Activated naive CD8-positive, alpha-beta T cell (primary cell): ENCODE measurements around the gene PALLD.
"Not testable (repeated sequence)": the region's sequence is repeated elsewhere in the genome, so short reads cannot be mapped to it uniquely, and the experiment has no call there.

Experiments
- H3K27ac Mint-ChIP-seq: one replicate; pipeline ENCODE4 v1.8.0; 2021; ENCODE audit warnings: mixed read lengths
- H3K27me3 Mint-ChIP-seq: one replicate; pipeline ENCODE4 v1.8.0; 2021; ENCODE audit warnings: mixed read lengths
- H3K36me3 Mint-ChIP-seq: one replicate; pipeline ENCODE4 v1.8.0; 2021; ENCODE audit warnings: mixed read lengths
- H3K4me1 Mint-ChIP-seq: one replicate; pipeline ENCODE4 v1.8.0; 2021; ENCODE audit warnings: low read depth, mixed read lengths
- H3K4me3 Mint-ChIP-seq: one replicate; pipeline ENCODE4 v1.8.0; 2021; ENCODE audit warnings: mild to moderate bottlenecking, mixed read lengths
- H3K9me3 Mint-ChIP-seq: one replicate; pipeline ENCODE4 v1.8.0; 2021; ENCODE audit warnings: low read depth, mixed read lengths

The PALLD gene

DNA sequence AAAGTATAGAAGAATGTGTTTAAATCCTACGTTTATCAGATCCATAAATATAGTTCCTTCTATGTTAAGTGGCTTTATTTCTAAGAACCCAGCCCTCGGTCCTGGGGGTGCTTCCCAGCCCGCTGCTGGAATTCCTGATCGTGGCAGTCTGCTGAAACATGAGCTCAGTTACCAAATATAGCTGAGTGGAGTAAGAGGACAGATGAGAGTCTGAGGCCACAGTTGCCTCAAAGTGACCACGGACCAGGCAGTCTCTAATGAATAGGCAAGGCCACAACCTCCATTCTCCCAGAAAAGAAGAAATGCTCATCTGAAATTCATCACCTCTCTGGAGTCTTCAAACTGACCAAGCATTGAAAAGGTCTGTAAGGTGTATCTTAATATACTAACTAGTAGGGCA, at the start of gene PALLD:
Gene PALLD, plus strand, starts transcription at position 219 of the 400 bp plus-strand sequence.
- no peaks in the 10 kb centered on the region for H3K36me3 Mint-ChIP-seq
- H3K27me3 Mint-ChIP-seq = peaks cover 3% of the 10 kb centered on the region
- no peak within 1 kb of the TSS for H3K4me3 Mint-ChIP-seq
- H3K4me1 Mint-ChIP-seq = no peaks in the 10 kb centered on the region
- no peaks in the 10 kb centered on the region for H3K9me3 Mint-ChIP-seq
- no peak within 1 kb of the TSS for H3K27ac Mint-ChIP-seq

DNA sequence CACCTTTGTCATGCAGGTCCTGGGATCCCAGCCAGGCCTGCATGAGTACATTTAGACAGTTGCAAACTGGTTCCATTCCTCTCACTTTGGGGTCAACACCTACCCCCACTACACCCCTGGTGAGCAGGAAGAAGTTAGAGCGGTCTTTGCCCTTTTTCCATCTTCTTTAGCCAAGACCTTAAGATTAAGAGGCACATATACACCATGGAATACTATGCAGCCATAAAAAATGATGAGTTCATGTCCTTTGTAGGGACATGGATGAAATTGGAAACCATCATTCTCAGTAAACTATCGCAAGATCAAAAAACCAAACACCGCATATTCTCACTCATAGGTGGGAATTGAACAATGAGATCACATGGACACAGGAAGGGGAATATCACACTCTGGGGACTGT, 47.8 kb upstream of the PALLD start:
- H3K4me3 Mint-ChIP-seq, H3K9me3 Mint-ChIP-seq, H3K27me3 Mint-ChIP-seq, H3K27ac Mint-ChIP-seq: not testable (repeated sequence)
- peaks cover 28% of the 10 kb centered on the region for H3K36me3 Mint-ChIP-seq
- H3K4me1 Mint-ChIP-seq = peaks cover 31% of the 10 kb centered on the region

DNA sequence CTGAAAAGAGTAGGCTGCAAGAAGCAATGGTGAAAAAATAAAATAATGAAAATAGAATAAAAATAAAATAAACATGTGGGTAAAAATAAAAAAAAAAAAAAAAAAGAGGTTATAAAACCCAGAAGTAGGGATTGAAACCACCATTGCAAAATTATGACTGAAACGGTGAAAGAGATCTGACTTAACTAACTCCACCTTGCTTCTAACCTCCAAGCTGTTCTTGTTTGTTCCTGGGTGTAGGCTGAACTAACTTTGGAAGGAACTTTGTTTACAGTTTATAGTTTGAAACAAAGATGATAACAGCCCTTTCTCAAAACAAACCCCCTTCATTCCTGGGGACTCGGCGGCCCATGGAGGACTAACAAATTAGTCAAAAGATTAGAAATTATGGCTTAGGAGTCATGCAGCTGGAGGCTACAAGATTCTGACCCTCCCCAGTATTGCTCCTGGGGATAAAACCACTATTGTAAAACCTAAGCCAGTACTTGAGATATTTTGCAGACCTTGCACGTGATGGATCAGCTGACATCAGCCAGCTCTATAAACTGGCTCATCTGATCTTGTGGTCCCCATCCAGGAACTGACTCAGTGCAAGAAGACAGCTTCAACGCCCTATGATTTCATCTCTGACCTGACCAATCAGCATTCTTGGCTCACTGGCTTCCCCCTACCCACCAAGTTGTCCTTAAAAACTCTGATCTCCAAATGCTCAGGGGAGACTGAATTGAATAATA, 47.0 kb upstream of the PALLD start:
- Mint-ChIP-seq H3K9me3 (no peaks in the 10 kb centered on the region), H3K4me3 (no peak overlapping the region), H3K27me3 (no peaks in the 10 kb centered on the region), H3K36me3 (peaks cover 28% of the 10 kb centered on the region), H3K4me1 (peaks cover 31% of the 10 kb centered on the region), H3K27ac (no peak overlapping the region)

DNA sequence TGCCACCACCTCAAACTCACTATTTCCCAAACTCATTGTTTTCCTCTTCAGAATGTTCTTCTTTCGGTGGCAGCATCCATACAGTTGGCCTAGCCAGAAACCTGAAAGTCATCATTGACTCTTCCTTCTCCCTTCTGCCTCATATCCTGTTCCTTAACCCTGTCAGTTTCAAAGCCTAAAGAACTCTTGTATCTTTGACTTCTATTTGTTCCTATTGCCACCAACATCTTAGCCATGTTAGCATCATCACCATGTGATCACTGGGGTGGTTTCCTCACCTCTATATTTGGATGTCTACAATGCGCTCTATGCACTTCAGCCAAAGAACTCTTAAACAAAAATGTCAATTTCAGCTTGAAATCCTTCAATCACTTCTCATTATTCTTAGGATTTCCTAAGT, 45.5 kb upstream of the PALLD start:
- H3K9me3 Mint-ChIP-seq = no peaks in the 10 kb centered on the region
- peak overlapping the region; percentile 66 for H3K27ac Mint-ChIP-seq
- H3K4me3 Mint-ChIP-seq = peak overlapping the region; percentile 38
- peaks cover 31% of the 10 kb centered on the region for H3K4me1 Mint-ChIP-seq
- H3K36me3 Mint-ChIP-seq = peaks cover 33% of the 10 kb centered on the region
- no peaks in the 10 kb centered on the region for H3K27me3 Mint-ChIP-seq

DNA sequence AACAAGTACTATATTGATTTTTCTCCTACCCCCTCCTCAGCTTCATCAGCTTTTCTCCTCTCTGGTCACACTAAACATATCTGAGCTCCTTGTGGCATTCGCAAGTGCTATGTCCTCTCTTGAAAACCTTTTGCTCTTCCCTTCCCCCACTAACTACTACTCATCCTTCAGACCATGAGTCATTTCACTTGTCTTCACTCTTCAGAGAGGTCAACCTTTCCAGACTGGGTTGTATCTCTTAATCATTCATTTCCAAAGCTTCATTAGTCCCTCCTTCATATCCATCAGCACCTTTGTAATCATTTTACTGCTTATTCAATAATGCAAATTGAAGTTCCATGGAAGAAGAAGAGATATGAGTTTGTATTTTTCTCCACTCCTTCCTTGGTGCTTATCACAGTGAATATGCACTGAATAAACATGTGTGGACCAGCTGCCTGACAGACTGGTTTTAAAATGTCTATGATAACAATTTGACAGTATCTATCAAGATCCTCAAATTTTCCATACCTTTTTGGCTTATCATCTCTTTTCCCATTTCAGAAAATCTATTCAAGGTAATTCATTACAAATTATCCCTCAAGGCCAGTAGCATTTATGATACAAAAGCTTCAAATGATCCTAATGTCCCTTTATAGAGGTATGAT, 45.0 kb upstream of the PALLD start:
- Mint-ChIP-seq H3K4me3 (peak overlapping the region; percentile 38), H3K36me3 (peaks cover 35% of the 10 kb centered on the region), H3K27ac (peak overlapping the region; percentile 66), H3K9me3 (no peaks in the 10 kb centered on the region), H3K4me1 (peaks cover 31% of the 10 kb centered on the region), H3K27me3 (no peaks in the 10 kb centered on the region)

DNA sequence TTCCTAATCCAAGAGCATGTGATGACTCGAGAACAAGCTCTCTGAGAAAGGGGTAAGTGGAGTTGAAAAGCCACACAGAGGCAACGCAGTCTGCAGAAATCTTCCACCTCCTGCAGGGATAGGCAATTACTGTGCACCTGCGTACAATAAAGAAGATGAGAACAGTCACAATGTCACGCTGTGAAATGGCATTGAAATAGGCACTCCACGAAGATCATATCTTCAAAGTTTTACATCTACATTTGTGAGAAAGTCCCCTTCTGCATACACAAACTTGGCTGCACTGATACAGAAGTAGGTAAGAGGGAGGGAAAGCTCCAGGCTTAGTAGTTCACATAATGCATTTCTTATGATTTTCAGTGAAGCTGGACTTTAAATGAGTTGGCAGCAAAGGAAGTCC, 43.7 kb upstream of the PALLD start:
- Mint-ChIP-seq H3K9me3 (no peaks in the 10 kb centered on the region), H3K36me3 (peaks cover 35% of the 10 kb centered on the region), H3K4me1 (peaks cover 31% of the 10 kb centered on the region), H3K4me3 (no peak overlapping the region), H3K27ac (no peak overlapping the region), H3K27me3 (no peaks in the 10 kb centered on the region)

DNA sequence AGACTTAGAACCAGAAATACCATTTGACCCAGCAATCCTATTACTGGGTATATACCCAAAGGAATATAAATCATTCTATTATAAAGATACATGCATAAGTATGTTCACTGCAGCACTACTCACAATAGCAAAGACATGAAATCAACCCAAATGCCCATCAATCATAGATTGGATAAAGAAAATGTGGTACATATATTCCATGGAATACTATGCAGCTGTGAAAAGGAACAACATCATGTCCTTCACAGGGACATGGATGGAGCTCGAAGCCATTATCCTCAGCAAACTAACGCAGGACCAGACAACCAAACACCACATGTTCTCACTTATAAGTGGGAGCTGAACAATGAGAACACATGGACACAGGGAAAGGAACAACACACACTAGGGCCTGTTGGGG, 38.6 kb upstream of the PALLD start:
- H3K4me3 Mint-ChIP-seq, H3K27ac Mint-ChIP-seq, H3K27me3 Mint-ChIP-seq, H3K9me3 Mint-ChIP-seq, H3K4me1 Mint-ChIP-seq: not testable (repeated sequence)
- peaks cover 24% of the 10 kb centered on the region for H3K36me3 Mint-ChIP-seq

DNA sequence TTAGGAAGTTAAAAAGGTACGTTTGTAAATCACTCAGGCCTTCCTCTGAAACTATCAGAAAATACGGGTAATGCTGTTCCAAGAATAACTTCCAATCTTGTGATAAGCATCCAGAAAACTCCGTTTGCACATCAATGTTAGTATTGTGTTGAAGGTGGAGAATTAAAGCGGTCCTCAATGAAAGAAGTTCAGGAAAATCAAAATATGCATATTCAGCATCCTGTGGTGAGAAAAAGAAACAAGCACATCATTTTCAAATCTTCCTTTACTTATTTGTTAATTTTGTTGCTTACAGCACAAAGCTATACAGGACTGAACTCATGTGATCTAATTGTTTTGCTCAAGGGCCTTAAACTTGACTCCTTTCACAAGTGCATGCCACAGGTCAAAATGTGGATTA, 35.0 kb upstream of the PALLD start:
- H3K27ac Mint-ChIP-seq = no peak overlapping the region
- H3K36me3 Mint-ChIP-seq = peaks cover 27% of the 10 kb centered on the region
- no peak overlapping the region for H3K4me3 Mint-ChIP-seq
- H3K4me1 Mint-ChIP-seq = no peaks in the 10 kb centered on the region
- H3K27me3 Mint-ChIP-seq = no peaks in the 10 kb centered on the region
- H3K9me3 Mint-ChIP-seq = no peaks in the 10 kb centered on the region

DNA sequence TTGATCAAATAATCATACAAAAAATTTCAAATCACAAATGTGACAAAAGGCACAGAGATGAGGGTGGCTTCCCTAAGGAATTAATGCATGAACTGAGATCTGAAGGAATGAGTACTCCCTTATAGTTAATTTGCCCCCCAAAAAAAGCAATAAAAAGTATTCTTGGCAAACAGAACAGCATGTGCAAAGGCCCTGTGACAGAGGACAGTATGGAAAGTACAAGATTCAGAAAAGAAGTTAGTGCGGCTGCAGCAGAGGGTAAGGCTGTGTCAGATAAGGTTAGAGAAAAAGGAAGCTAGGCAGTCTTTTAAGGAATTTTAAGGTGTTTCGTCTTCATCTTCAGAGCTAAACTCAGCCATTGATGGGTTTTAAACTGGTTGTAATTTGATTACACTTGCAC, 23.9 kb upstream of the PALLD start:
- no peaks in the 10 kb centered on the region for H3K27me3 Mint-ChIP-seq
- H3K9me3 Mint-ChIP-seq = no peaks in the 10 kb centered on the region
- H3K36me3 Mint-ChIP-seq = peaks cover 34% of the 10 kb centered on the region
- no peak overlapping the region for H3K4me3 Mint-ChIP-seq
- no peak overlapping the region for H3K27ac Mint-ChIP-seq
- peaks cover 36% of the 10 kb centered on the region for H3K4me1 Mint-ChIP-seq

DNA sequence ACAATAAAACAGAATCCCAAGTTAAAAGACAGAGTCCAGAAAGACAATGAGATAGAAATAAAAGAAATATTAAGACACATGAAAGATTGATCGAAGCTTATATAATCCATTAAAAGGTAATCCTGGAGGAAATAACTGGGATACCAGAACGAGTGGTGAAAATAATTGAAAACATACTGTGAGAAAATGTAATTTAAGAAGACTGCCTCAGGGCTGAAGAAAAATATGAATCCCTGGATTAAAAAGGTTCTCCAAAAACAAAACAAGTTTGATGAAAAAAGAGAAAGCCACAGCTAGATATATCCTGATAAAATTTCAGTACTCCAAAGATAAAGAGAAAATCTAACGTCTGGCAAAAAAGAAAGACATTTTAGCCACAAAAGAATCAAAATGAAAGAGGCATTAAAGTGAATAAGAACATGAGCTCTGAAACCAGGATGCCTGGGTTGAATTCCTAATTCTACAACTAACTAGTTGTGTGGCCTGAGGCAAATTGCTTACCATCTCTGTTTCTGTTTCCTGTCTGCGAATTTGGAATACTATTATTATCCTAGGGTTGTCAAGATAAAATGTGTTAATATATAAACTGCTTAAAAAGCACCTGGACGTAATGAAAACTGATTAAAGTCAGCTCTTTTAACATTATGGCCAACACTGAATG, 22.1 kb upstream of the PALLD start:
- H3K27ac Mint-ChIP-seq = peak overlapping the region; percentile 50
- peaks cover 29% of the 10 kb centered on the region for H3K36me3 Mint-ChIP-seq
- peaks cover 50% of the 10 kb centered on the region for H3K4me1 Mint-ChIP-seq
- H3K9me3 Mint-ChIP-seq = no peaks in the 10 kb centered on the region
- no peak overlapping the region for H3K4me3 Mint-ChIP-seq
- H3K27me3 Mint-ChIP-seq = no peaks in the 10 kb centered on the region

DNA sequence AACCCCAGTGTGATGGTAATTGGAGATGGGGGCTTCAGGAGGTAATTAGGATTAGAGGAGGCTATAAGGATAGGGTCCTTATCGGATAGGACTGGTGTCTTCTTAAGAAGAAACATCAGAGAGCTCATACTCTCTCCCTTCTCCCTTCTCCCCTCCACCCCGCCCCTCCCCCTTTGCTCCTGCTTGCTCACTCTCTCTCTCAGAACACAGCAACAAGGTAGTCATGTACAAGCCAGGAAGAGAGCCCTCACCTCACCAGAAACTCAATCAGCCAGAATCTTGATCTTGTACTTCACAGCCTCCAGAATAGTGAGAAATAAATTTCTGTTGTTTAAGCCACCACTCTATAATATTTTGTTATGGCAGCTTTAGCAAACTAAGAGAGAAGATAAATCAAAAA, 21.1 kb upstream of the PALLD start:
- peaks cover 22% of the 10 kb centered on the region for H3K36me3 Mint-ChIP-seq
- H3K27ac Mint-ChIP-seq = peak overlapping the region; percentile 34
- H3K4me1 Mint-ChIP-seq = peaks cover 57% of the 10 kb centered on the region
- no peak overlapping the region for H3K4me3 Mint-ChIP-seq
- H3K27me3 Mint-ChIP-seq = no peaks in the 10 kb centered on the region
- H3K9me3 Mint-ChIP-seq = no peaks in the 10 kb centered on the region

DNA sequence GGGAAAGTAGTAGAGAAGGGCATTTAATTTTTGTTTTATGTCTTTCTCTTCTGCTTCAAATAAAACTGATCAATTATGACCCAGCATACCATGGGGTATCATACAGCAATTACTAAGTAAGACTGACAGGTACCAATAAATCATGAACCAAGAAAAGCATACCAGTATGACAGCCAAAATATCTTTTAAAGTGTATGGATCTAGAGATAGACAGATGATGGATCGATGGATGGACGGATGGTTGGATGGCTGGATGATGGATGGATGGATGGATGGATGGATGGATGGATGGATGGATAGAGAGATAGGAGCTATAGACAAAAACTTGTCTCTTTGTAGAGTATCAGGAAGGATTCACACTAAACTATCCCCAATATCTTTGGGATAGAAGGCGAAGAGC, 18.0 kb upstream of the PALLD start:
- no peaks in the 10 kb centered on the region for H3K27me3 Mint-ChIP-seq
- peaks cover 82% of the 10 kb centered on the region for H3K4me1 Mint-ChIP-seq

DNA sequence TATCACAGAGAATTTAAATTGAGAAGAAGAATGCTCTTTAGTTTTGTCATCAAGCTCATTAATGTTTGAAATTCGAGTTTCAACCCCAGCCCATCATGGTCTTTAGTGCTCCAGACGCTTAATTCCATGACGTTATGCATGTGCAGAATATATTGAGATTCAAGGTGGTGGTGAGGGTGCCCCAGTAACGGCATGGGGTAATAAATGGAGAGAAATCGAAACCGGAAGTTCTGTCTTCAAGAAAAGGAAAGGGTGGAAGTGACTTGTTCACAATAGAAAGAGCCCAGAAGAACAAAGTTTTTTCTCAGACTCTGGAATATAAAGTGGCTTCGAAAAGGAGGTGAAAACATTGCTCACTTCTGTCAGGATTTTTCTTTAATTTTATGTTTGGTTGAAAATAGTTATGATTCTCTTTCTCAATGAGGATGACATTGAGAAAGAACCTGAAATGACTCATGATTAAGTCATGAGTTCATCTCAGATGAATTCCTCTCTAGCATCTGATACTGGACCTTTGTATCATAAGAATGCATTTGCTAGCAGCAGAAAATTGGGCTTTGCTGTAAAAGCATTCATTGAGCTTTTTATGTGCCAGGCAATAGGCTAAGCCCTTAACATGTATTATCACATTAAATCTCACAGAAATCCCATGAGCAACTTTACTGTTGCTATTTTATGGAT, 15.8 kb upstream of the PALLD start:
- Mint-ChIP-seq H3K4me1 (peaks cover 75% of the 10 kb centered on the region), H3K9me3 (no peaks in the 10 kb centered on the region), H3K27ac (peak overlapping the region; percentile 98), H3K36me3 (peaks cover 16% of the 10 kb centered on the region), H3K27me3 (no peaks in the 10 kb centered on the region), H3K4me3 (peak overlapping the region; percentile 97)

More for the DNA sequence above, 18.0 kb upstream of the PALLD start:
- Mint-ChIP-seq H3K27ac (peak overlapping the region; percentile 70), H3K9me3 (no peaks in the 10 kb centered on the region), H3K36me3 (peaks cover 8% of the 10 kb centered on the region), H3K4me3 (peak overlapping the region; percentile 97)

DNA sequence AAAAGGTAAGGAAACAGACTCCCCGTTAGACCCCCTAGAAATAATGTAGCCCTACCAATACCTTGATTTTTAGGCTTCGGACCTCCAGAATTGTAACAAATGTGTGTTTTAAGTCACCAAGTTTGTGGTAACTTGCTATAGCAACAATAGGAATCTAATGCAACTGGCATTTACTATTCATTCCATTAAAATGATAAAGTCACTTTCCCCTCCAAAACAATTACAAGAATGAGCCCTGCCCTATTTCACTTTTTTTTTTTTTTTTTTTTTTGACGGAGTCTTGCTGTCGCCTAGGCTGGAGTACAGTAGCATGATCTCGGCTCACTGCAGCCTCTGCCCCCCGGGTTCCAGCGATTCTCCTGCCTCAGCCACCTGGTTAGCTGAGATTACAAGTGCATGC, 13.0 kb upstream of the PALLD start:
- H3K9me3 Mint-ChIP-seq = no peaks in the 10 kb centered on the region
- H3K36me3 Mint-ChIP-seq = peaks cover 10% of the 10 kb centered on the region
- H3K4me3 Mint-ChIP-seq = no peak overlapping the region
- no peak overlapping the region for H3K27ac Mint-ChIP-seq
- no peaks in the 10 kb centered on the region for H3K27me3 Mint-ChIP-seq
- H3K4me1 Mint-ChIP-seq = peaks cover 60% of the 10 kb centered on the region

DNA sequence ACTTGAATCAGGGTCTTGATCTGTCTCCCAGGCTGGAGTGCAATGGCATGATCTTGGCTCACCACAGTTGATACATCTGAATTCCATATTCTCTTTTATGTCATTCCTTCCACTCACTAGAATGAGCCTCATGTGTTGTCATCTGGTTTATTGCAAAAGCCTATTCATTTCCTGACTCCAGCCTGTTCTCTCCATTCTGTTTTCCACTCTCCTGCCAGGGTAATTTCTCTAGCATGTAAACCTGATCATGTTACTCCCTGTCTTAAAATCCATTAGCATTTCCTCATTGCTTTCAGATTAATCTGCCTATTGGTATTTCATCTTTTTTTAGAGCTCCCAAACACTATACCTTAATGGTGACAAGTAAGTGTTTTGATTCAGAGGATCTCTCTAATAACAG, 12.2 kb upstream of the PALLD start:
- H3K27ac Mint-ChIP-seq = peak overlapping the region; percentile 30
- peaks cover 54% of the 10 kb centered on the region for H3K4me1 Mint-ChIP-seq
- no peaks in the 10 kb centered on the region for H3K27me3 Mint-ChIP-seq
- H3K36me3 Mint-ChIP-seq = peaks cover 8% of the 10 kb centered on the region
- H3K4me3 Mint-ChIP-seq = peak overlapping the region; percentile 24
- no peaks in the 10 kb centered on the region for H3K9me3 Mint-ChIP-seq
